Activated CD4-positive, alpha-beta memory T cell treated with anti-CD3 and anti-CD28 coated beads for 36 hours (primary cell): ENCODE results near the gene SHROOM3. TPM values are rescaled to one million over a fixed set of nuclear protein-coding genes. Genes with fewer than 3 reads are reported as not detected.

Experiments
- CTCF ChIA-PET: fragments of 350-600 bp; sonication (Branson Sonifier 250); formaldehyde crosslinking; loops from one replicate; lab custom pipeline; 2021; ENCODE audit warnings: antibody characterized with exemption, inconsistent platforms; lab: Charles Lee
- POLR2A ChIA-PET: fragments of 350-600 bp; sonication (Branson Sonifier 250); formaldehyde crosslinking; loops from one replicate; lab custom pipeline; 2021; ENCODE audit warnings: antibody characterized with exemption; lab: Charles Lee
- DNase-seq: peaks from one replicate; pipeline ENCODE4 v3.0.0-alpha.2; 2020
- H3K27ac Mint-ChIP-seq: one replicate; pipeline ENCODE4 v1.8.0; 2021; ENCODE audit warnings: mixed read lengths
- H3K27me3 Mint-ChIP-seq: one replicate; pipeline ENCODE4 v1.8.0; 2021; ENCODE audit warnings: mixed read lengths
- H3K36me3 Mint-ChIP-seq: one replicate; pipeline ENCODE4 v1.8.0; 2021; ENCODE audit warnings: mixed read lengths
- H3K4me1 Mint-ChIP-seq: one replicate; pipeline ENCODE4 v1.8.0; 2021; ENCODE audit warnings: low read depth, mixed read lengths
- H3K4me3 Mint-ChIP-seq: one replicate; pipeline ENCODE4 v1.8.0; 2021; ENCODE audit warnings: mild to moderate bottlenecking, mixed read lengths
- H3K9me3 Mint-ChIP-seq: one replicate; pipeline ENCODE4 v1.8.0; 2021; ENCODE audit warnings: mixed read lengths
- intact Hi-C: fragments of 100-400 bp; cut with micrococcal nuclease; formaldehyde crosslinking; loops from one replicate; pipeline ENCODE4 v1.15.1; 2023
- total RNA-seq, 2 experiments: library from RNA; stranded (reverse); gene quantifications; one replicate each; pipeline ENCODE4 v1.2.3, GENCODE V29; 2021

Gene SHROOM3
- total RNA-seq, 2 experiments from 2014 or later = not detected

DNA sequence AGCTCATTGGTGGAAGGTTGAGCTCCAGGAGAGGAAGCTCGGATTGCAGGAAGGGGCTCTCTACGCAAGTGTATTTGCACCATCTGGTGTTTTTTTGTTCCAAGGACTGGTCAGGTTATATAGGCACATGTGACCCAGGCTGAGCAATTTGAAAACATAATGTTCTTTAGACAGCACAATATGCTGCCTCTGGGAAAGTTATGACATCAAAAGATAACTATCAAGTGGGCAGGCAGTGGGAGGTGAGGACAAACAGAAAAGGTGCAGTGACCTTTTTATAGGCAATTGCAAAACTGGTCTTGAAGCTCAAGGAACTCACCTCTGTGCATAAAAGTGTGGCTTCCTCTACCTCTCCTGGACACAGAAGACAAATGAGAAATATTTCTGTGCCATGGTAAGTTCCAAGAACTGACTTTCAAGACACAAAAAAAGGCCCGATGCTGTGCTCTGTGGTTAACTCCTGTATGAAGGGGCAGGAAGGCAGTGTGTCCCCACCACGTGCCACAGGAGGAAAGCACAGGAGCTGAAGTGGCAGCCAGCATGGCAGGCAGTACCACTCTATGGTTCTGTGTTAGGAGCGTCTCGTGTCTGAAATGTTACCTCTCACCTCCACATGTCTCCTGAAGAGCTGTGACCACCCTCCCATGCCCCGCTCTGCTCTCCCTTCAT lies 128.6 kb downstream of the SHROOM3 start:
- DNase-seq = no peak
- Mint-ChIP-seq H3K27me3 (peaks cover 9% of the 10 kb centered on the region), H3K36me3 (no peaks in the 10 kb centered on the region), H3K4me3 (no peak overlapping the region), H3K4me1 (peaks cover 2% of the 10 kb centered on the region), H3K27ac (no peak overlapping the region), H3K9me3 (no peaks in the 10 kb centered on the region)
- ChIA-PET POLR2A (no interaction called here), CTCF (no interaction called here)
- intact Hi-C loops = no loop called here

- intact Hi-C loops = no loop called here
- Mint-ChIP-seq H3K27ac (no peak overlapping the region), H3K4me1 (peaks cover 2% of the 10 kb centered on the region), H3K27me3 (peaks cover 5% of the 10 kb centered on the region), H3K4me3 (no peak overlapping the region), H3K9me3 (no peaks in the 10 kb centered on the region), H3K36me3 (no peaks in the 10 kb centered on the region)
- POLR2A ChIA-PET = no interaction called here
- no peak for DNase-seq
- CTCF ChIA-PET = no interaction called here
Observed at GRCh38 chr4:76564123-76564915, 129.3 kb downstream of the SHROOM3 start.

DNA sequence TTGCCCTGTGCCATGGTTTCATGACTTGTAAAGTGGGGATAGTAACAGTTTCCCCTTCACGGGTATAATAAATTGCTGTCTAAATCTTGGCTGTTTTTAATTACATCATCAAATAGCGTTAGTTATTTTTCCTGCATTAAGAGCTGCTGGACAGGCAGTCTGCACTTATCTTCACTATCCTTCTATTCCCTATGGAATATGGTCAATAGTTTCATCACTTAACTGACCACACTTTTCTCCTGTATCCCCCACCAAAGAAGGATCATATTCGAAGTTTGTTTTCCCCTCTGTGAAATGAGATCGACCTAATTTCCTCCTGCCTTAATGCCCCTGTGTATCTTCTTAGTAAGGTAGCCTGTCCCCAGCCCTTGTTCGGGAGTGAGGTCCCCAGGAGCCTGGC lies 133.2 kb downstream of the SHROOM3 start:
- DNase-seq = no peak
- Mint-ChIP-seq H3K36me3 (no peaks in the 10 kb centered on the region), H3K27ac (no peak overlapping the region), H3K4me1 (peaks cover under 1% of the 10 kb centered on the region), H3K4me3 (no peak overlapping the region), H3K27me3 (peaks cover 10% of the 10 kb centered on the region), H3K9me3 (no peaks in the 10 kb centered on the region)
- ChIA-PET CTCF (no interaction called here), POLR2A (no interaction called here)
- intact Hi-C loops = no loop called here

- intact Hi-C loops = no loop called here
- no peak for DNase-seq
- ChIA-PET CTCF (no interaction called here), POLR2A (no interaction called here)
- H3K9me3 Mint-ChIP-seq = no peaks in the 10 kb centered on the region
- H3K4me3 Mint-ChIP-seq = no peak overlapping the region
- no peak overlapping the region for H3K27ac Mint-ChIP-seq
- peaks cover 14% of the 10 kb centered on the region for H3K27me3 Mint-ChIP-seq
- no peaks in the 10 kb centered on the region for H3K36me3 Mint-ChIP-seq
- no peaks in the 10 kb centered on the region for H3K4me1 Mint-ChIP-seq
Observed at GRCh38 chr4:76569225-76569624, 134.2 kb downstream of the SHROOM3 start.

DNA sequence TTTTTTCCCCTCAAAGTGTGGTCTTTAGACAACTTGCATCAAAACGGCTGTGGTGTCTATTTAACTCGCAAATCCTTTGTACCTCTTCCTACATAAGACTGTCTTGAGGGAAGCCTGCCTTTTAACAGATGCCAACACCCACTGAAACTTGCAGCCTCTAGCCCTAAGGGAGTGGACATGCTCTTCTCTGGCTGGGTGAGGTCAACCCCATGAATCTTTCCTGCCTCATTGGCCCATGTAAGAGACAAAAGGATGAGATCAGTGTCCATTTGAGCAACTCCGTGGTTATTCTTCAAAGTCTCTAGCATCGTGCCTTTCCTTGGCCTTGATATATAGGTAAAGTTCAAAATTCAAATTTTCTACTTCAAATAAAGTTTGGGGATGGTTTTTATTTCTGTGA lies 134.7 kb downstream of the SHROOM3 start:
- intact Hi-C loops = no loop called here
- H3K27me3 Mint-ChIP-seq = peaks cover 18% of the 10 kb centered on the region
- H3K9me3 Mint-ChIP-seq = no peaks in the 10 kb centered on the region
- no peak for DNase-seq
- no peak overlapping the region for H3K27ac Mint-ChIP-seq
- ChIA-PET POLR2A (no interaction called here), CTCF (no interaction called here)
- H3K36me3 Mint-ChIP-seq = no peaks in the 10 kb centered on the region
- no peak overlapping the region for H3K4me3 Mint-ChIP-seq
- no peaks in the 10 kb centered on the region for H3K4me1 Mint-ChIP-seq

DNA sequence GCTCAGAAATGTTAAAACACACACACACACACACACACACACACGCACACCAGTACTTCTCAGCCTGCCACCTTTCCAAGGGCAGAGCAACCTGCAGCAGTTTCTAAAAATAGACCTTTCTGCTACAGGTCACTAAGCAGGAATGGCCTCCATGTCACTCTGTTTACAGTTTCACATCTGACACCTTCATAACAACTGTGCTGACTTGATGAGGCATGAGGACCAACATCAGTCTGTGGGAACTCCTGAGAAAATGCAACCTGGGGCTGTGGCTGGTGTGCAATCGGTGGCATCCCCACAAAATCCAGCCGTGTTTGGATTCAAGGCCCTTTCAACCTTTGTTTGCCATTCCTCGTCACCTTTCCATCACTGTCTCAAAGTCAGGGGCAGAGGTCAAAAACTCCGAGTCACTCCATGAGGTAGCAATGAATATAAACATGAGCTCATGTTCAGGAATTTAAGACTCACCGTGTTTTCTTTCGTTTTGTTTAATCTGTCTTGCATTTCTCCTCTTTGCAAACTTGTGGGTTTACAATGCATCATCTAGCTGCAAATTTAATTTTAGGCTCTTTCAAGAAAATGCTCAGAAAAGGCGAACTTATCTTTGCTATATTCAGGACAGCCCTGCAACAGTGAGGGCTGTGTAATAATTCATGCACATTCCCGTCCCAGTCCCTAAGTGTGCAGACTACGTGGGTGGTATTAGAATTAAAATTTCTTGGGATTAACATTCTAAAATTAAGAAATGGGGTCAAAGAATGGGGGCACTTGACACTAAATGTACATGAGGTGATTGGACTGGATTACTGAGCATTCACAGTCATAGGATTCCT lies 135.3 kb downstream of the SHROOM3 start:
- Mint-ChIP-seq H3K27ac (no peak overlapping the region), H3K36me3 (no peaks in the 10 kb centered on the region), H3K4me3 (no peak overlapping the region), H3K27me3 (peaks cover 24% of the 10 kb centered on the region), H3K4me1 (no peaks in the 10 kb centered on the region), H3K9me3 (no peaks in the 10 kb centered on the region)
- intact Hi-C loops = no loop called here
- ChIA-PET CTCF (no interaction called here), POLR2A (no interaction called here)
- DNase-seq = no peak

DNA sequence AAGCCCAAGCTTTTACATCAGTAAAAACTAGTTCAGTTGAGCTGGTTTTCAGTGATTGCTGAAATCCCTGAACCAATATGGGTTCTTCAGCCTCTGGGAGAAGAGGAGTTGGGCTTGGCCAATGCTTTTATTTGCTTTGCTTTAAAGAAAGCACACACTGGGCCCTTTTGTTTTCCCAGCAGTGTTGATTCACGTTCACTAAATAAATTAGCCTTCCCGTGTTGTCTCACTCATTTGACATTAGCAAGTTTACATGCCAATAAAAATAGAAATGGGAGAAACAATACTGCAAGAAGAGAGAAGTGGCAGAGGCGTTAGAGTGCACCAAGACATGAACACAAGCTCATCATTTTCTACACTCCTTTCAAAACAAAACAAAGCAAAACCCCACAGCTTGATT lies 136.2 kb downstream of the SHROOM3 start:
- H3K4me1 Mint-ChIP-seq = no peaks in the 10 kb centered on the region
- ChIA-PET CTCF (no interaction called here), POLR2A (no interaction called here)
- H3K4me3 Mint-ChIP-seq = no peak overlapping the region
- DNase-seq = no peak
- H3K36me3 Mint-ChIP-seq = no peaks in the 10 kb centered on the region
- intact Hi-C loops = no loop called here
- no peaks in the 10 kb centered on the region for H3K9me3 Mint-ChIP-seq
- peaks cover 30% of the 10 kb centered on the region for H3K27me3 Mint-ChIP-seq
- H3K27ac Mint-ChIP-seq = no peak overlapping the region

GRCh38 chr4:76572224-76572623 lies 137.2 kb downstream of the SHROOM3 start:
- Mint-ChIP-seq H3K4me3 (no peak overlapping the region), H3K27me3 (peaks cover 33% of the 10 kb centered on the region), H3K36me3 (no peaks in the 10 kb centered on the region), H3K9me3 (no peaks in the 10 kb centered on the region), H3K4me1 (no peaks in the 10 kb centered on the region), H3K27ac (no peak overlapping the region)
- ChIA-PET POLR2A (no interaction called here), CTCF (no interaction called here)
- DNase-seq = no peak
- intact Hi-C loops = no loop called here

DNA sequence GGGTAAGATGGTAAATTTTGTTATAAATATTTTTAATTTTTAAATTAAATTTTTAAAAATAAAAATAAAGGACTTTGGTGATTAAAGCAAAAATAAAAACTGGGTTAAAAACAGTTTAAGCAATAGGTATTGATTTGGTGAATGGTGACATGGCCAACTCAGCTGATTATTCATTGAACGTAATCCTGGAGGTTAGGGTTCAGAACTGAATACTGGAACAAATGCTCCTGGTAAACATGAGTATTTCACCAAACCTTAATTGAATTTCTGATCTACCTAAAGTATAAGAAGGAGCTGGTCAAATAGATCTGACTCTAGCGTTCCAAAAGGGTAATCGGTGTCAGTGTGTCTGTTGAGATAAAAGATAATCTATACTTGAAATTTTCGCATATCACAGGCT lies 141.8 kb downstream of the SHROOM3 start:
- Mint-ChIP-seq H3K9me3 (no peaks in the 10 kb centered on the region), H3K4me1 (no peaks in the 10 kb centered on the region), H3K36me3 (no peaks in the 10 kb centered on the region), H3K27ac (no peak overlapping the region), H3K4me3 (no peak overlapping the region), H3K27me3 (peaks cover 34% of the 10 kb centered on the region)
- DNase-seq = no peak
- intact Hi-C loops = no loop called here
- ChIA-PET CTCF (no interaction called here), POLR2A (no interaction called here)

DNA sequence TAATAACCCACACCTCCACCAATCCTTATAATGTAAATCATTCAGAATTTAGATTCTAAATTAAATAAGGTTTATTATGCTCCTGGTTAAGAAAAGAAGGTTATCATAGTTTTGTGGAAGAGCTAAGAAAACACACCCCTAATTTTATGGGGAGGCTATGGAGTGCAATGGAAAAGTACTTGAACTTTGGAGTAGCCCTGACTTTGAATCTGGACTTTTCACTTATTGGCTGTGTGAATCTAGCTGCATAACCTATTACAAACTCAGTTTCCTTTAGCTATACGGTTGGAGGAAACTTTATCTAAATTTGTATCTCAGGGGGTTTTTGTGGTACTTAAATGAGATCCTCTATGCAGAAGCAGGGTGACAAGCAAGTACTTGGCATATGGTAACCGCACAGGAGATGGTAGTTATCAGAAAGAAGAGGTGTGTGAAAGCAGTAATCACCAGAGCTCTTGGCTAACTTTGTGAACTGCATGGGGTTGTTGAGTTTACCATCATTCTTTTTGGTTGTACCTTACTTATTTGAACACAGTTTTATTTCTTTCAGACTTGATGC lies 143.1 kb downstream of the SHROOM3 start:
- CTCF ChIA-PET = interaction anchor here (0.7 kb wide), 1 partner anchor 67 kb away, joined by 3 read pairs; no protein-coding TSS in a partner anchor
- intact Hi-C loops = no loop called here

DNA sequence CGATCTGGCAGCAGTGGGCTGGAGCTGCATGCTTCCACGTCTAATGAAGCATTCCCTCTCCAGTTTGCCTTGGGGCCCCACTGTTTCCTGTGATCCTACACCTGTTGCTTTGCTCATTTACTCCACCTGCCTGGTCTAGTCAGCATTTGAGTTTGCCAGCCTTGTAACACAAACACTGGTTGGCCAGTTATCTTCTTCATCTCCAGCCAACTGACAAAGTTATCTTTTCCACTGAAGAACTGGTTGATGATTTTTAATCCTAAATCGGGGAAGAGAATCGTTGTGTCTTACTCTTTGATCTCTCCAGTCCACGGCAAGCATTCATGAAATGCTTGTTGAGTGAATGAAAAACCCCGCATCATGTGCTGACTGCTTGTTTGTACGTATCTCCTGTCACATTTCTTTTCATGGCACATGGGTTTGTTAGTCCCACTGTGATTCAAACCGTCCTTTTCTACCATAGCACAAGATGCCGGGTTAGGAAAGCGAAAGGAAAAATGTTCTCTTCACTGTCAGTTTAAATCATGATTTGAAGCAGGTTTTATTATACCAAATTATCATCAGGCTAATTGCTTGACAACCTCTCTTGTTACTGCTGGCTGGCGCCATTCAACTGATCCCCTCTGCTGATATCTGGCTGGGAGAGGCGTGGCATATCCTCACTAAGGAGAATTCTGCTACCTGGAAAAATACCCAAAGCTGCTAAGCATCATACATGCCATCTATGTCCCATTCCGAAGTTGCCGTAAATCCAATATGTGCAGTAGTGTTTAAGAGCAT lies 144.8 kb downstream of the SHROOM3 start:
- no peaks in the 10 kb centered on the region for H3K36me3 Mint-ChIP-seq
- DNase-seq = no peak
- ChIA-PET POLR2A (no interaction called here), CTCF (no interaction called here)
- H3K4me3 Mint-ChIP-seq = no peak overlapping the region
- H3K4me1 Mint-ChIP-seq = no peaks in the 10 kb centered on the region
- intact Hi-C loops = no loop called here
- no peaks in the 10 kb centered on the region for H3K9me3 Mint-ChIP-seq
- peaks cover 29% of the 10 kb centered on the region for H3K27me3 Mint-ChIP-seq
- no peak overlapping the region for H3K27ac Mint-ChIP-seq

More for the DNA sequence above, 143.1 kb downstream of the SHROOM3 start:
- POLR2A ChIA-PET = no interaction called here
- Mint-ChIP-seq H3K4me1 (no peaks in the 10 kb centered on the region), H3K9me3 (no peaks in the 10 kb centered on the region), H3K27ac (no peak overlapping the region), H3K4me3 (no peak overlapping the region), H3K36me3 (no peaks in the 10 kb centered on the region), H3K27me3 (peaks cover 32% of the 10 kb centered on the region)
- DNase-seq = no peak
